SKM-1 treated with dmso at 0.1 percent for 144 hours (cell line): ENCODE results near the gene TPRG1.

Experiments used
- DNase-seq: peaks from one replicate; lab custom pipeline; 2025; ENCODE audit not compliant: unreplicated experiment; lab: John Stamatoyannopoulos, UW

TPRG1 gene

DNA sequence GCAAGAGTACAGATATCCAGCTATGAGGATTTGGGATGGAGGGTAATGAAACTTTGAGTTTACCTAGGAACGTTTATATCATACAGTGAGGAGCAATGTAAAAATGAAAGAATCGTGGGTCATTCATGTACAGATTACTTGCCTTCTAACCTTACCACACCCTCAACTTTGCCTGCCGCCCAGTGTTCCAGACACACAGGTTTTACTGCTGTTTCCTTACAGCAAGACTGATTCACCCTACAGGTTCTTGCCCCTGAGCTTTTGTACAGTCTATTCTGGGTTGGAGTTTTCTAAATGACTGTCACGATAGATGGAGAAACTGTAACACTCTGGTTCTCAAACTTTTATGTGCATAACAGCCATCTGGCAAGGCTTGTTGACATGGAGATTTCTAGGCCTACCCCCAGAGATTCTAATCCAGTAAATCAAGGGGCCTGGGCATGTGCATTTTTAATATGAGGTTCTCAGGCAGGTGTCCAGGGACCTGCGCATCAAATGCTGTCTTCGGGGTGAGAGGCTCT, 6.6 kb upstream of the TPRG1 start:
- DNase-seq, result no peak

DNA sequence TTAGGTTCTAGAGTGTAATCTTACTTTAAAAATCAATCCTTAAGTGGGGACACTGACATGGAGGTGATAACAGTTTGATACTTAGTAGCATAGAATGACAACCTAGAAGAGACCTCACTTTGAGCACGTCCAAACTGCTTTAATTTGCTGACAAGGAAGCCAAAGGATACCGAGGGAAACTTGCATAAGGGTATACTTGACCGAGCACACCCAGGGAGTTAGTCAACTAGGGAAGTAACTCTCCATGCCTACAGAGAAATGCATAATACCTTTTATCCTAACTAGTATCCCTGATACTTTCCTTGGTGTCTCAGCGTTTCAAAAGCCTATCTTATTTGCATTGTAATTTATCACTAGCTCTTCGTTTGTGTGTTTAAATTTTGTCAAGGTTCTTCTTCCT, 5.5 kb upstream of the TPRG1 start:
- DNase-seq, result no peak

DNA sequence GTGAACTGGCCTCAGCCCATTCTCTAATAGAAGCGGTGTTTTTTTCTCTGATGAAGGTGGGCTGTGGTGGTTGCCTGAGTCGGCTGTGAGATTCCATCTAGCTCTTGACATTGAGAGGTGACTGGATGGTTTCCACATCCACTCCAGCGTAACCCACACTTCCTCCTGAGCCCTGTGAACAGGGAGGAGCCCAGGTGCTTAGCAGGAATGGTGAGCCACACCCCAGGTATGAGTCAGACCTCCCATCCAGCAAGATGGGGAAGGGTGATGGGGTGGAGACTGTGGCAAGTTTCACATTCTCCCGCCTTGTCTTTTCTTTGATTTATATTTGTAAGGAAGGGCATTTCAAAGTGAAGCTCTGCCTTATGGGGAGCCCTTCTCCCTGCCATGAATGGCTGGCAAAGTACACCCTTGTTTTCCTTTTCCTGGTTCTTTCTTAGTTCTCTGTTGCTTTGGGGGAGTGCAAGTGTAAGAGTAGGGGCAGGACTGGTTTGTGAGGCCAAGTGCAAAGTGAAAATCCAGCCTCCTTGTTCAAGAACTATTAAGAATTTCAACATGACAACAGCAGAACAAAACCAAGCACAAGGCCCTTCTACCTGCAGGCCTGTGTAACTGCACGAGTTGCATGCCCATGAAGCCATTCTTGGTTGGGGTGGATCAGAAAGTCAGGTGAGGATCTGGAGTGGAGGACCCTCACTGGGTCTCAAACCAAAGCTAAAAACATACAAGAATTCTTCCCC, 4.6 kb upstream of the TPRG1 start:
- no peak for DNase-seq

DNA sequence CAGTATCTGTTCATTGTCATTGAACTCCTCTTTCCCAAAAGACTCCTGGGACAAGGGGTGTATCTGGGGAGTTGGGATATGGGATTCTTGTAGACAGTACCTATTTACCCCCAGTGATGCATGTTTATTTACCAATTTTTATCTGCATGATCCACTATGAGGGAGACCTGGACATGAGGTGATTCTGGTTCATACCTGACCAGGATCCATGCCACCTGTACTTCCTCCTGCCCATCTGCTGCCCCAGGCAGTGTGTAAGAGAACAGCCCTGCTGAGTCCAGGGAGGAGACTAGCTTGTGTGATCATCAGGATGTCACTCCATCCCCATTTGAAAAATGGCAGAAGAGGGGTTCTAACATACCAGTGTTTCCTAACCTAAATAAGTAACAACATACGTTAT, 3.1 kb upstream of the TPRG1 start:
- no peak for DNase-seq

DNA sequence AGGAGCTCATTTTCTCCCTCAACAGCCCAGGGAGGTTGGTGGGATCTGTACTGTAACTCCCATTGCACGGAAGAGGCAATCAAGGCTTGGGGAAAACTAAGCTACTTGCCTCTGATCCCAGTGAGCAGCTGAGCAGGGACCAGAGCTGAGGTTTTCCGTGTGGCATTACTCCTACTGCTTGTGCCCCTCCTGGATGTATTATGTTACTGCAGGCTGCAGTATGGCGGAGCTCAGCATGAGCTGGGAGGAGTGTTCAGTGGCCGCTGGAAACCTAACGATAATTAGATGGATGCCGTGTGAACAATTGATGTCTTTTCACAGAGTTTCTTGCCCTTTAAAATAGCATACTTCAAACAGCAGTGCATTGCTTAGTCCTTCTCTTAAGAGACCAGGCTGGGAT, 2.0 kb upstream of the TPRG1 start:
- DNase-seq, result no peak

DNA sequence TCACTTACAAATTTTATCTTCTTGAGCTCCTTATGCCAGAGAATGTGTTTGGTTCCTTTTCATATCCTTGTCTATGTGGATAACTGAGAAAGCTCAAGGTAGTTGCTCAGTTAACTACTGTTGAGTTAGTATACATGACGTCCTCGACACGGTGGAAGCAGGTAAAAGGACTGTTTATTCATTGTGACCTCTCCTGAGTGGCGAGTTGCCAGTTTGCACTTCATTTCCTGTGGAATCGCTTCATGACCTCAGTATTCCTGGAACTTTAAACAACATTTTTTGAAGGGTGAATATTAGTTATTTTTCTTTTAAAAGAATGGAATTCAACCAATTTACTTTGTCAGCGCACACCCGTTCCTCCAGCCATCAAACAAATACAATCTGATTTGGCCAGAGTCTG, 1.2 kb upstream of the TPRG1 start:
- no peak for DNase-seq

DNA sequence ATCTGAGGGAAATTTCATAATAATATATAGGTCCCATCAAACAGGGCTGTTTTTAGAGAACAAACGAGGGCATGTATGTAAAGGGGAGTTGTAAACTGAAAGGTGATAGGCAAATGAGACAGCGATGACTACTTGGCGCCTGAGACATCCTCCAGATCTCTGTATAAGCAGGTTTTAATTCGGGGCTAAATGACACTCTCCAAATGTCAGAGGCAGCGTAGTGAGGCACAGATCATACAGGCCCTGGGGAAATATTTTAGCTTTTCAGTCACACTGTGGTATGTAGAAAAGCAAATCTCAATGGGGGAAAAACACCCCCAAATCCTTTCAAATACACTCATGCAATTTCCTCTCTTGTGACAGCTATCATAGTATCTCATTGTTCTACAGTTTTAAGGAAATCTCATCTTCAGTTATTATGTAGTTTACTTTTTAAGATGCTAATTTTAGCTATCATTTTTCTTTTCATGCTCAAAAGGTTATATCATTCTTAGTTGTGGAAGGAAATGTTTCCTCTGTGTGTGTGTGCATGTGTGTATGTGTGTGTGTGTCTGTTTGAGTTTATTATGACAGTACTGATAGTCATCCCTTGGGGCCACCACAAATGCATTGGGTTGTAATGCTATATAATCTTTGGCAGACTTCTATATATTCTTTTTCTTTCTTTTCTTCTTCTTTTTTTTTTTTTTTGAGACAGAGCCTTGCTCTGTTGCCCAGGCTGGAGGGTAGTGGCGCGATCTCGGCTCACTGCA, 1.1 kb downstream of the TPRG1 start:
- no peak for DNase-seq

DNA sequence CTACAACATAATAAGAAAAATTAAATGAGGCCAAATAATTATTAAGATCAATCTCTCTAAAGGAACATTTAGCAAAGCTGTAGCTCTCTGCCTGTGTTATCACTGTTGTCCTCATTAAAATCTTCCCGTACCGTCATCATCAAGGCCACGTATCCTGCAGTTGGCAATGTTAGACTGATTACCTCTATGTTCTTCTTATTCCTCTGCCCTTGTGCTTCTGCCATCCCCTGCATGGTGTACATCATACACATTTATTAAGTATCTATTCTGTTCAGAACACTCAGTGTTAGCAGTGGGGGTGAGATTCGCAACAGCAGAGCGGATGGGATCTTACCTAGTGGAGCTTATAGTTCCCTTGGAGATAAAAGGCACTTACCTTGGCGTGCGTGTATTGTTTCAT, 12.8 kb downstream of the TPRG1 start:
- no peak for DNase-seq

DNA sequence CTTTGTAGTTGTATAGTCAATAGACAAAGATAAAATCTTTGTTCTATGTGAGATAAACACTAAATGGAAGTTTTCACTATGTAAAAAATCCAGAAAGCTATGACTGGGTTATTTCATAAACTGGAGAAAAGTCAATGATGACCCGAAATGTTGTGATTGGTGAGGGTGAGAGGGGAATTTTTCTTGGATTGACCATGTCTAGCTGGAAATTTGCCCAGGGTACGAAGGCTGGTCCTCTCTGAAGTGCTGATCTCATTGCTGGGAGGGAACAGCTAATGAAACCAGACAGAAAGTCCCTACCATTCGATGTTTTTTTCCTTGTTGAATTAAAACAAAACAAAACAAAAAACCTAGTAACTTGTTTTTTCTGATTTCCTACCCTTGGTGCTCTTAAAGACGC, 14.3 kb downstream of the TPRG1 start:
- DNase-seq, result no peak

DNA sequence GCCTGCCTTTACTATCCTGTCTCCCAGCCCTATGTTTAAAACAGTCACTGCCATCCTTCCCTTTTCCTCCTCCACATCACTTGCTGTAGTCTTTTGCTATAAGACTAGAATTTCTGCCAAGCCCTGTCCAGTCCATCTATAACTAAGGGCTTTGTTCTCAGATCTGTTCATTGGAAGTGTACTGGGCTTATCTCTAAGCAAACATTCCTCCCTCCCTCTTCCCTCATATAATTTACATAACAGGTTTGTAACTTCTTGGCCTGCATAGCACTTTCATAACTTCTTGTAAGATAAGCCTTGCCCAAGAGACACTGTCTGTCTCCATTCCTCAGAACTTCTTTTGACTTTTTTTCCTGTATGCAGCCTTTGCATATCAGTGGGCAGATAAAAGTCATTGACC, 16.7 kb downstream of the TPRG1 start:
- DNase-seq, result no peak

DNA sequence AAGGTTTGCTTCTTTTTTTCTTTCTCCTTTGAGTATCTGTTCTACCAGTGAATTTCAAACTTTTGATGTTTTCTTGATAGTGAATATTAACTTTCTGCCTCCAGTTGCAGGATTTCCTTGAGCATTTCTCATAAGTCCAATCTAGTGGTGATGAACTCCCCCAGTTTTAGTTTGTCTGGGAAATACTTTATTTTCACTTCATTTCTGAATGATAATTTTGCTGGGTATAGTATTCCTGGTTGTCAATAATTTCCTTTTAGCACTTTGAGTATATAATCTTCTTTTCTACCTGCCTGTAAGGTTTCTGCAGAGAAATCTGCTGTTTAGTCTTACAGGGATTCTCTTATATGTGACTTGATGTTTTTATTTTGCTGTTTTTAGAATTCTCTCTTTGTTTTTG, 21.0 kb downstream of the TPRG1 start:
- DNase-seq, result no peak

DNA sequence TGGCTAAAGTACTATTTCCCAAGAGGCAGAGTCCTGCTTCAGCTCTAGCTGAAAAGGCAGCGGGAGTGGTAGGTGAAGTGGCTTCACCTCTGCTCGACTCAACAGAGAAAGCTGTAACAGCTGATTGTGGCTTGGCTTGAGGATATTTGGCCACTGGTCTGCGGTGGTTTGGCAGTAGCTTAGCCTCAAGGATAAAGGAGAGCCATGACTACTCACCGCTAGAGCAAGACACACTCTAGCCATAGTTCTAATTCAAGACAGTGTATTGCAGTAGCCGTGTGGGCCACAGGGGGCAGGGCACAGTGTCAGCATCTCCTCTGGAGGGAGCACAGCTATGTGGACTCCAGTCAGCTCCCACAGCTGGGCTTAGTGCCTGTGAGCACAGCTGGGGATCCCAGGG, 23.5 kb downstream of the TPRG1 start:
- DNase-seq, result no peak

DNA sequence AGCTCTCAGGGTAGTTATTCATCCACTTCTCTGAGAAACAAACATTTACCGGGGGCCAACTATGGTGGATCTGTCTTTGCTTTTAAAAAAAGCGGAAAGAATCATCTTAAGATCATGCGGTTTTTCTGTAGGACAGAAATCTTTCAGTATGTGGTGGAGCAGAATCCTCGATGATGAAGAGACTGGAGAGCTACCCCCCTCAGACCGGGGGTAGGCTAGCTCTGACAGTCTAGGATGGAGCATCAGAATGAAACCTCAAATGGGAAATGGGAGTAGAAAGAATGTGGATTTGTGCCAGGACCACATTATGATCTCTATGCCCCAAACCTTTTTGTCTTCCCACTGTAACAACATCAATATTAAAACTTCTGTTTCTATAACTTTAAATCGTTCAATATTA, 30.3 kb downstream of the TPRG1 start:
- DNase-seq, result no peak

DNA sequence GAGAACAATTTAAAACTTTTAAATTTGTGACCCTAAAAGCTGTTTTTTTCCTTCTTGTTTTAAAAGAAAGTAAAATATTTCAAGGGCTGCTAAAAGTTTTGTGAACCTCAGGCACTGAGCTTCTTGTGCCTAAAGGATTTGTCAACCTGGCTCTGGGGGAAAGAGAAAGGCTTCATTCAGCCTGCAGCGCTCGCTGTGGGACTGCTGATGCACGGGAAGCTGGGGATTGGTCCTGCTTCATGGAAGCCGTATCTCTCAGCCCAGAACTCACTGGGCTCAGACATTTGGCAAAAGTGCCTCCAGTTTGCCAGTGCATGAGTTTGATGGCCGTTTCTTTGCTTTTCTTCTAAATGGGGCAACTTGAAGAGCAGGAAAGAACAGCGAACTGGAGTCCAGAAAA, 30.8 kb downstream of the TPRG1 start:
- DNase-seq, result no peak

DNA sequence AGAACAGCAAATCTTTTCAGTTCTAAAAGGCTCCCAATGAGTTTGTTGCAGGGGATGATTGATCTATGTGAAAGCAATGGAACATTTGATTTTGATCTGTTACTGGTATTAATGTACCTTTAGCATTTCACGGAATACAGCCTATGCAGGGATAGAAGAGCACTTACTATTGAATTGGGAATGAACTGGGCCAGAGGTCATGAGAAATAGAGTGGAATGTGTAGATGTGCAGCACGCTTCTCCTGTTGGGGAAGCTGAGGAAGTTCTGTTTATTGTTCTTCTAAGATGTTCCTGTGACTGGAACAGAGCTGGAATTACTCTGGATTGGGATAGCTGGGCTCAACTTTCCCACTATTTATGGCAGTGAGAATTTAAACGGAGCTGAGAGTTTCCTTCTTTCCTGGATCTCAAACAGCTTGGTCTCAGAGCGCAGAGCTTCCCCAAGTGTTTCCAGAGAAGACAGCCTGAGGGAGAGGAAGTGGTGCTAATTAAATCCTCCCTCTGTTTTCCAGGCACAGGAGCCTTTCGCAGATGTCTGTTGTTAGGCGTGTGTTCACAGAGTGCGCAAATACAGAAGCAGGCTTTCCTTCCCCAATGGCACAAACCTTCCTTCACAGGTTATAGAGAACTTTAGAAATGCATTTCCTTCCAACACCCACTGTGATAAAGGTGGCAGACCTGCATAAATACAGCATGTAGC, 32.5 kb downstream of the TPRG1 start:
- DNase-seq, result no peak

DNA sequence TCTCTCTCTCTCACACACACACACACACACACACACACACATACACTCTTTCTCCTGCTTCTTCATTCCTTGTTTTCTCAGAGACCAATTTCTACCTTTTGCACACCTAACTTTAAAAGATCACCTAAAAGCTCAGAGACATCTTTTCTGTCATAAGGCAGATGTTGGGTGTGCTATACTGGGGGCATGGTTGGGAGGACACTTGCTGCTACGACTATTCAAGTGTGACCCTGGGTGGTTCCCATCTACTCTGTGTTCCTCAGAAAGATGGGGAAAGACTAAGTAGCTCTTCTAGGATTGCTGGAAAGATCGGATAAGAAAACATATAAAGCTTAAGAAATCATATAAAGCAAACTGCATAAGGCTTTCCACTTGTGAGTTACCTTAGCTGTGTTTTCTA, 33.2 kb downstream of the TPRG1 start:
- DNase-seq, result no peak

DNA sequence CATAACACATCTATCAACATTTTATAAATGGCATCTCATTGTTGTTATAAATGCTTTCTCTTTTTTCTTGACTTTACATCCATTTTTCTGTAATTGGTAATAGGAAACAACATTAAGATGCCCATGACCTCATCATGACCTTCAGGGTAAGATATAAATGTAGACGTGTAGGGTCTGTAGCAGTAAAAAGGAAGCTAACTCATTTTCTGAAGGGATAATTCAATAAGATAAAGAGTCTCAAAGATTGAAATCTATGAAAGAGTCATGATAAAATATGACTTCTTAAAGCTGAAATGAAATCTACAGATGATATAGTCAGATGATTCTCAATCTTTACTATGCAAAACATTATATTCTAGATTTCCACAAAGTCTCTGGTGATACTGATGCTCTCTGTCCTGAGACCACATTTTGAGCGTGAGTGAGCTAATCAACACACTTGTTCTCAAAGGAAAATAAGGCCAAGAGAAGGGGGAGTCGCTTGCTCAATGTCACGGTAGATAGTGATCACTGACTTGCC, 38.5 kb downstream of the TPRG1 start:
- no peak for DNase-seq

DNA sequence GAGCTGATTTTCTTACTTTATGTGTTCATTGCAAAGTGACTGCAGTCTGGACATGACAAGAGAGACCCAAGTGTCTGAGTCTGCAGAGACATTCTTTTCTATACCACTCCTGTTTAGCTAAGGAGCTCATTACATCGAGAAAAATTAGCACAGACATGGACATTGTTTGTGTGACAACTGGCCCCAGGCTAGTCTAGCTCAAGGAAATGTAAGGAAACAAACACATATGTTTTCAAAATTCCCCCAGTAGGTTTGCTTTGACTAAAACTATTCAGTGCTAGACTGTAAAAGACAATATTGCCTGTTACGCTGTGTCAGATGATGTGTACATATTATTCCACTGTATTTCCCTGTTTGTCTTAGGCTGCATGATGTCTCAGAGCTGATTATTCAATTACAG, 40.9 kb downstream of the TPRG1 start:
- no peak for DNase-seq

DNA sequence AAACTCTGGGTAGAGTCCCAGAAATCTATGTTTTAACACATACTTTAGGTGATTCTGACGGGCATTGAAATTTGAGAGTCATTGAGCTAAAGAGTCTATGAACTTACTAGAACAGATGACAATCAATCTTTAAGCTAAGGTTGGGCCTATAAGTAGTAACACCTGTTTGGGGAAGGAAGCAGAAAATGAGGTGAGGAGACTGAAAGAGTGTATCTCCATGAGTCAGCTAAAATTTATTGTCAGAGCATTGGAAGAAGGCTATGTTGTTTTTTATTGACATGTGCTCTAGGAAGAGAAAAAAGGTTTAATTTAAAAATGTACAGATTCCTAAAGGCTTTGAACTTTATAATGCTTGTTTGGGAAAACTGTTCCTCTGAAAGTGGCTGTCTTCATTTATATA, 42.9 kb downstream of the TPRG1 start:
- no peak for DNase-seq

DNA sequence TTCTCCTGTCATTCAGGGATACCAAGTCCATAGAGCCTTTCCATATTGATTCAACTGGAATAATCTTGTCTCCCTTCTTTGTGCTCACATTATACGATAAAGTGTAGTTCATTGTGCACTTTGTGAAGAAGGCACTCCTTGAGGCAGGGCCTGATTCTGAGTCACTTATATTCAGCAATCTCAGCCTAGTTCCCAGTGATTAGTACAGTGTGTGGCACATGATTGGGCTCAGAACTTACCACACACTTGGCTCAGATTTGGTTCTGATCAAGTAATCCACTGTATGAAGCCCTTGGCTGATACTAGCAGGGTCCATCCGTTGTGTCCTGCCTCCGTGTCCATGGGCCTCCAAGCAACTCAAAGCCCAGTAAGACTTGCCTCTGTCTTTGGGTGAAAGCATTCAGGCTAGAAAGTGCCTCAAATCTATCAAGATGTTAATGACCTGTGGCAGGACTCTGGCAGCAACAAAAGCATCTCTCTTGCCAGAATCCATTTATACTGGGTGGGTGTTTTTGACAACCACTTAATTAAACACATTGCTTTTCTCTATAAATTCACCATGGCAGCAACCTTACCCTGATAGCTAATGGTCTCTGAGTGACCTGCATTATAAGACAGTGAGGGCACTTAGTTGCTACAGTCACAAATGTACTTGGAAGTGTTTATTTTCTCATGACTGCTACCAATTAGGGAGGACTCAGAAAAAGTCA, 51.3 kb downstream of the TPRG1 start:
- DNase-seq, result no peak

DNA sequence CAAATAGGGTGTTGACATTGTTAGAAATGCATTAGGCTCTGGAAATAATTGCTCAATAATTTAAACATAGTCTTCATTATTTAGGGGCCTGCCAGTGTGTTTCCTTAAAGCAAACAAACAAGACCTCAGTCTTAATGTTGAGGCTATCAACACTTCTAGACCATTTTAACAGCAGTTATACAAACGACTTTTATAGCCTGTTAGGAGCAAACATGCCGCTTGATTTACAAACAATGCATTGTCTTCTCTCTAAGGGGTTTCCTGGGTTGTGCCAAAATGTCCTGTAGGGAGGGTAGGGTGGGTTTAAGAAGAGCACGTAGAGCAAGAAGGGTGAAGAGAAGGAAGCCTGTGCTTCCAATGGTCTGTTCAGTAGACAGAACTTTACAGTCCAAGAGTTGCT, 53.7 kb downstream of the TPRG1 start:
- DNase-seq, result no peak
